Activated CD8-positive, alpha-beta memory T cell treated with anti-CD3 and anti-CD28 coated beads, Interleukin-2, amount 50 U/mL, for 48 hours (primary cell): ENCODE measurements around the gene TAS2R60.
"Not testable (repeated sequence)": the region's sequence is repeated elsewhere in the genome, so short reads cannot be mapped to it uniquely, and the experiment has no call there.

ENCODE experiments used
- DNase-seq: peaks from one replicate; pipeline ENCODE4 v3.0.0-alpha.2; 2020

TAS2R60 gene, protein sequence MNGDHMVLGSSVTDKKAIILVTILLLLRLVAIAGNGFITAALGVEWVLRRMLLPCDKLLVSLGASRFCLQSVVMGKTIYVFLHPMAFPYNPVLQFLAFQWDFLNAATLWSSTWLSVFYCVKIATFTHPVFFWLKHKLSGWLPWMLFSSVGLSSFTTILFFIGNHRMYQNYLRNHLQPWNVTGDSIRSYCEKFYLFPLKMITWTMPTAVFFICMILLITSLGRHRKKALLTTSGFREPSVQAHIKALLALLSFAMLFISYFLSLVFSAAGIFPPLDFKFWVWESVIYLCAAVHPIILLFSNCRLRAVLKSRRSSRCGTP

DNA sequence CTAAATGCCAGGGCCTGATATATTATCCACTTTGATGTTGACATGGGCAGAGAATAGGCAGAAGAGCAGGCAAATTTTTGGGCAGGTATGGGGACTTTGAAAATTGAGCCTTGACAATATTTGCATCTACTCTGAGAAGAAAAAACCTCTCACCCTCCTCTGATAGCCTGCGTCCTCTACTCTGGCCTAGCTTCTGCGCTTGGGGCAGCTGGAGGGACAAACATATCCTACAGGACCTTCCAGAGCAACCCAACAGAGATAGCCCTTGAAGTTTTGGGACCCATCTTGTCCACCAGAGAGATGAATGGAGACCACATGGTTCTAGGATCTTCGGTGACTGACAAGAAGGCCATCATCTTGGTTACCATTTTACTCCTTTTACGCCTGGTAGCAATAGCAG, at the start of gene TAS2R60:
TAS2R60 (plus strand) TSS at position 301 of the 400 bp plus-strand sequence; CDS start at position 301, 0 bp downstream.
- no peak for DNase-seq

DNA sequence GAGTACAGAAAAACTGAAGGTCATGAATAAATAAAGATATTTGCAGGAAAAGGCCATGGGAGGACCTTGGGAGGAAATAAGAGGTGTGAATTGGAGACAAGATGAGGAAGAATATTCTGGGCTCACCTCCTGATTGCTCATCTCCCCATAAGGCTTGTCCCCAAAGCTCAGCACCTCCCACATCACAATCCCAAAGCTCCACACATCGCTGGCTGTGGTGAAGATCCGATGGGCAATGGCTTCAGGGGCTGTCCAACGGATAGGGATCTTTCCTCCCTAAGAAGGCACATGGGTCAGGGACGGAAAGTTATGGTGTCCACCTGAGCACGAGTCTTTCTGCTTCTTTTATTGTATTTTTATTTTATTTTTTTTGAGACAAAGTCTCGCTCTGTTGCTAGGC, 49.2 kb upstream of the TAS2R60 start:
- DNase-seq = no peak

DNA sequence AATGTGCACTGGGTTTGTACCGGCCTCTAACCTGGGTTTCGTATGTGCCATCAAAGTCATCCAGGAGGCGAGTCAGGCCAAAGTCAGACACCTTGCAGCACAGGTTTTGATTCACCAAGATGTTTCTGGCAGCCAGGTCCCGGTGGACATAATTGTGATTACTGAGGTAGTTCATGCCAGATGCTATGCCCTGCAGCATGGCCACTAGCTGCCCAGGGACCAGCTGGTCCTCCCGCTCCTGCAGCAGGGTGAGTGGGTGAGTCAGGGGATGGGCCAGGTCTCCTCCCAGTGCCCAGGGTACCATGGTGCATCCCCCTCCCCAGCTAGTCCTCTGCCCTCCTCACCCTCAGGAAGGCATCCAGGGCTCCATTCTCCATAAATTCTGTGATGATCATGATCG, 48.5 kb upstream of the TAS2R60 start:
- no peak for DNase-seq

DNA sequence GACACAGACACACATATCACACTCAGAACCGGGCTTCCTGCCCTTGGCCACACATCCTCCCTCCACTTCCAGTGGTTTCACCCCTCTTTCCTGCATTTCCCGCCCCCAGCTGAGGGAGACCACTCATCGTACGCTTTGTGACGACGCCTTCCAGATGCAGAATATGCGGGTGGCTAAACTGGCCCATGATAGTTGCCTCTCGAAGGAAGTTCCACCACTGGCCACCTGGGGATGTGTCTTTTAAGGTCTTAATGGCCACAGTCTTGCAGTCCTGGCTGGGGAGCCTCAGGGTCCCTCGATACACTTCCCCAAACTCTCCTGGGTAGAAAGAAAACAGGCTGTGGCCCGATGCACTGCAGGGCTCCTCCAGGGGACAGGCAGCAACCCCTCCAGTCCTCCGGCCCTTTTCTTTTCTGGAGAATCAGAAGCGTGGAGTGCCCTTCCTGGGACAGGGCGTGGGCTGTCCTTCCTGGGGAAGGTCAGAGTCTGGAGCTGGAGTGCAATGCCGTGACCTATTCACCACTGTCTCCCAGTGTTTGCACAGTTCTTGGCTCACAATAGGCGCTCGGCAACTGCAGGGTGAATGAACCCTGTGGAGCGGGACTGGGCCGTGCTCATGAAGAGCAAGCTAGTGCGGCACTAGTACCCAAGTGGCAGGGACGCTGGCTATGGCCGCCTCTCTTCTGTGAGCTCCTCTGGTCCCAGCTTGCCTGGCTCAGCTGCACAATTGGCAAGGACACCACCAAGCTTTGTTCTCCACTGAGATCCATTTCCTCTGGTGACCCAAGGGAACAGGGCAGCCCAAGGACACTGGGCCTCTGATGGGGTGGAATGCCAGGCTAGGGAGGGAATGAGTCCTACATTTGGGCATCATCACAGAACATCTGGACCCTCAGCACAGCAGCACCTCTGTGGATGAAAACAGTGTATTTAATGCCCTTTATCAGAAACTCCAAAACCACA, 47.8 kb upstream of the TAS2R60 start:
- no peak for DNase-seq

DNA sequence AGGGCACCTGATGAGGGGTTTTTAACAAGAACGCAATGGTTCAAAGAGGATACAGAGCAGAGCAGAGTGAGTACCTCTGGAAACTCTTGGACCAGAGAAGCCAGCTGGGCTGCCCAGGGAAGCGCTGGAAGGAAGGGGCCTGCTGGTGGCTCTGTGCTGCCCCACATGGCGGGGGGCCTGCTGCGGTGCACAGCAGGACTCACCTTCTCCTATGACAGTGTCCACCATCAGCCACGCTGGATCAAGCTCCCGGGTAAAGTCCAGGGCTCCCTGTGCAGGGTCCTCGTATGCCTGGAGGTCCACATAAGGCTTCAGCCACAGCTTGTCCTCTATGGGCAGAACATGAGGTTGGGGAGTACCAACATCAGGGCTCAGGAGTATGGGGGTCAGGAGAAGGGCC, 47.1 kb upstream of the TAS2R60 start:
- no peak for DNase-seq

DNA sequence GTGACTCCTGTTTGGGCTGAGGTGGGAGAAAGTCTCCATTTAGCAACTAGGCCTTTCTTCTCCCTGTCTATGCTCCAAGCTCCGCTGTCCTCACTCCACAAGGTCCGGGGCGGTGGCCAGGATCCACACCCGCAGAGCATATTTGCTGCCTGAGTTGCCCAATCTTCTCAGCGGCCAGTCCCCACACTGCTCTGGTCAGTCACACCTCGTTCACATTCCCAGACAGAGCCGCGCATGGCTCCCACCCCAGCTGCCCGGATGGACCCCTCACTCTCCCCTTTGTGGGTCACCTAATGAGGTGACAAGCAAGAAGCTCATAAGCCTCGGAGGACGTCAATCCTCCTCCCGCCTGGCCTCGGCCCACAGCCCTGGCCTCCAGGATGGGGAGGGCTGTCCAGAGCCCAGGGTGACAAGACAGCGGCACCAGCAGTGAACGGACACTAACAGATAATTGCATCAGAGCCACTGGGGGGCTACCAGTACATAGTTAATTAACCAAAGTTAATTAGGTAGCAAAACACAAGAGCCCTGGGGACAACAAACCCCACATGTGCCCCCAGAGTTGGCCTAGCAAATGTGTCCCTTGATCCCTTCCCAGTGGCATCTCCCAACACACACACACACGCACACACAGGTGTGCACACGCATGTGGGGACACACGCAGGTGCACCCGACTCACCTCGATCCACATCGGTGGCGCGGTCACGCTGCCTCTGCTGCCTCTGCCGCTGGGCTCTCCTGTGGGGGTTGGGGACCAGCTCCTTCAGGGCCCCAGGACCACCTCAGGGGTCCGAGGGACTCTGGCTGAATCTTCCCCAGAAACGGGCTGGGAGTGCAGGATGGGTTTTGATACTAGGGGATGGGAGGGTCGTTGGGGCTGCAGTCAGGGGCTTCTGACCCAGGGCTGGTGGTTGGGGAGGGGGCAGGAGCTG, 46.4 kb upstream of the TAS2R60 start:
- DNase-seq = no peak

DNA sequence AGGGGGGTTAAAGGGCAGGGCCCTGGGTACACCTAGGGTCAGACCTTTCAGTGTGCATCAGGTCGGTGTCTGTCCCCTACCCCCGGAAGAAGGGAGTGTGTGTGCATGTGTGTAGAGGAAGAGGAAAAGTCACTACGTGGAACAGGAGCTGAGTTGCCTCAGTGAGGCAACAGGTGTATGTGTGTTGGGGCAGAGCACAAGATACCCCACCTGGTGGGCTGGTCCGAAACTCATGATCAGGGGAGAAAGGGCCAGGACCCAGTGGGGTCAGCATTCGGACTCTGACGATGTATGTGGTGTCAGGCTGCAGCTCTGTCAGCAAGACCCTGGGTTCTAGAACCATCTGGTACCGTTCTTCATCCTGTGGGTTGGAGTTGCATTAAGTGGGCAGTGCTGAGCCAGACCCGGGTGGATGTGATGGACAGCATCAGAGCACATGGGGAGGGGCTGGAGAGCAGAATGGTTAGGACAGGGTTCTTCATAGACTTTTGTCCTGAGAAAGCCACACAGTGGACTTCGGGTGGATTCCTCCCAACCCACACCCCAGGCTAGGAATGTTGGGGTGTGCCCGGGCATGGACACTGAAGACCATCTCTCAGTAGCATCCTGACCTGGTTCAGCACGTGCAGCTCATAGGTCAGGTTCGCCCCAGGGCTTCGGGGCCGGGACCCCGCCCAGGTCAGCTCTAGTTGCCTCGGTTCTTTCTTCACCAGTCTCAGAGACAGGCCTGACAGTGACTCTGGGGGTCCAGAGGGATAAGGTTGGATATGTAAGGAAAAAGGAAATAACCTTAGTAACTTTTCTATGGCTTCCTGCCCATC, 45.3 kb upstream of the TAS2R60 start:
- no peak for DNase-seq

DNA sequence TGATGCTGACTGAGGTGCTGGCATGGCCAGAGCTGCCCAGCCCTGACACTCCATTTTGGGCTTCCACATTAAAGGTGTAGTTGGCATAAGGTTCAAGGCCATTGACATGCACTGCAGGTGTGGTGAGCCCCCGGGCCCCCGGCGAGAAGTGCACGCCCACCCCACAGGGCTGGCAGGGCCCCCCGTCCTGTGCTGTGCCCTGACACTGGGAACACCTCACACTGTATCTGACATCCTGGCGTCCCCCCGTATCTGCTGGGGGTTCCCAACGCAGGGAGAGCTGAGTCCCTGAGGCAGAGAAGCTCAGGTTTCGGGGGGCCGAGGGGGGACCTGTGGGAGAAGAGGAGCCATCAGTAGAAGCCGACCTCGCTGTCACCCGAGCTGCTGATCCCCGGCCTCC, 44.6 kb upstream of the TAS2R60 start:
- DNase-seq = no peak

DNA sequence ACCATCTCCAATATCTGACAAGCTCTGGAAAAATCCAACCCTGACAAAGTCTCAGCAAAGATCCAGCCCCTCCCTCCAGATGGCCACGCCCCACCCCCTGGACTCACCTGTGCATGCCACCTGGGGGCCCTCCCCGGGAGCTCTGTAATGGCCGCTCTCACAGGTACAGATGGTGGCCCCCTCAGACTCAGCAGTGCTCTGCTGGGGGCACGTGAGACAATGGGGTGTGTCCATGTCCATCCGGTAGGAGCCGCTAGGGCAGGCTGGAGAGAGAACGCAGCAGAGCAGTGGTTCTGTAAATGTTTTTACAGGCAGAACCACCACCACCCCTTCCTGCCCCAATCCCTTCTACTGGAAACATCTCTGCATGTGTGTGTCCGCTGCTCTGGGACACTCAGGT, 44.1 kb upstream of the TAS2R60 start:
- no peak for DNase-seq

DNA sequence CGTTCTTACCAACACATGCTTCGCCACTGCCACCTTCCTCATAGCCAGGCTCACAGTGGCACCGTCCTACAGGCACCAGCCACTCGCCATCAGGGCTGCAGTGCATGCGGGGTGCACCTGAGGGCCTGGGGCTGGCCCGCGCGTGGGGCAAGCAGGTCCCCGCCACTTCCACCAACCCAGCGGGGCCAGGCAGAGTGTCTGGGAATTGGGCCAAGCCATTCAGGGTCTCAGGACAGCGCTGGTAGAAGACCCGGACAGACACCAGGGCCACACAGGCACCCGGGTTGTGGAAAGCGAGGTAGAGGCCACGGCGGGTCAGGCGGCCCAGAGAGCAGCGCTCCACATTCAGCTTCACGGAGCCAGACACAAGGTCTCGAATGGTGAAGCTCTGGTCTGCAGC, 43.6 kb upstream of the TAS2R60 start:
- DNase-seq = no peak

DNA sequence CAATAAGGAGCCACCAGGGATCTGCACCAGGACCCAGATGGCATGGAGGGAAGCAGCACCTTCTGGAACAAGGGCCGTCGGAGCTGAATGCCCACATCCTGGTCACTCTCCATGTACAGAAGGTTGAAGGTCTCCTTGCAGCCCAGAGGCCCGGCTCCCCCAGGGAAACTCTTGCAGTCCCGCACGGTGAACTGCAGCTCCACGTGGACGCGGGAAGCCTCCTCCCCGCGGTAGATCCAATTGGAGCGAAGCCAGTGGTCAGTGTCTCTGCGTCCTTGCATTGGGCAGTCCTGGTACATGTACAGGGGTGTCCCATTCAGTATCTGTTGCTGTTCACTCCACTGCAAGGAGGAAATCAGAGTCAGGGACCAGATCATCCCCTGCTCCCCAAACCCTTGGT, 42.0 kb upstream of the TAS2R60 start:
- DNase-seq = no peak

DNA sequence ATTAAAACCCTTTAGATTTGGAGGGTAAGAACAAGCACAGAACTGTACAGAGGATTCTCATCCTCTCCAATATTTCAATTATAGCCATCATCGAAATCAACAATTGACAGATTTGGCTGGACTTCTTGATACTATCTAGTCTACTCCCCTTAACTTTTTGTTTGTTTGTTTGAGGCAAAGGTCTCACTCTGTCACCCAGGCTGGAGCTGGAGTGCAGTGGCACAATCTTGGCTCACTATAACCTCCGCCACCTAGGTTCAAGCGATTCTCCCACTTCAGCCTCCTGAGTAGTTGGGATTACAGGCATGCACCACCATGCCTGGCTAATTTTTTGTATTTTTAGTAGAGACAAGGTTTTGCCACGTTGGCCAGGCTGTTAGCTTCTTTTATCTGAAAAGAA, 41.0 kb upstream of the TAS2R60 start:
- DNase-seq = not testable (repeated sequence)

DNA sequence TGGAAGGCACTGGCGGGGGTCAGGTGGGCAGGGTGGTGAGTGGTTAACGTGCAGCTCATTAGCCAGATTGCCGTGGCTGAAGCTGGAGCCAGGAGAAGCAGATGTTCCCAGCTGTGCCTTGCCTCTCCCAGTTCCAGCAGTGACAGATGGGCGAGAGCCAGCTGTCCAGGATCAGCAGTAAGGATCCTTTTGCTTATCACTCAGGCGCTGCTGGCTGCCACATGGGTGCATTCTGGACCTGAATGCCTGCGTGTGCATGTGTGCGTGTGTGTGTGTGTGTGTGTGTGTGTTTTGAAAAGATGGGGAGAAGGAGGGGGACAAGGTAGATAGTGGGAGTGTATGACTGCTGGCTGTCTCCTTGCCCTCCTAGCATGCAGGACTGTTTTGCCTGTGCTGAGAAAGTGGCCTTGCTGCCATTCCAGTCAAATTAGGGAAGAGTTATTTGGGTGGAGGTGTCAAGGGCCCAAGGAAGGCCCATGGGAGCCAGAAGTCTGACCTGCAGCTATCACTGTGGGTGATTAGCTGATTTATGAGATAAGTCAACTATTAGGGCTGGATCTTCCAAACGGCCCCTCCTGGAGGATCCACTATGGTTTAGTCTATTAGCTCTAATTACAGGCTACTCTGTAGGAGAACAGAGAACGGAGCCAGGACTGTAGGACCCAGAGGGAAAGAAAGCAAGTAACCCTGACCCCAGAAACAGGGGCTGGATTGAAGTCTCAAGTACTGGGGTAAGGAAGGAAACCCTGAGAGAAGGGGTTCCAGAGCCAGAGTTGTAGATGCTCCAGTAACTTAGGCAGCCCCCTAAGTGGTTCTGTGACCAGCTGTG, 37.9 kb upstream of the TAS2R60 start:
- DNase-seq = no peak

DNA sequence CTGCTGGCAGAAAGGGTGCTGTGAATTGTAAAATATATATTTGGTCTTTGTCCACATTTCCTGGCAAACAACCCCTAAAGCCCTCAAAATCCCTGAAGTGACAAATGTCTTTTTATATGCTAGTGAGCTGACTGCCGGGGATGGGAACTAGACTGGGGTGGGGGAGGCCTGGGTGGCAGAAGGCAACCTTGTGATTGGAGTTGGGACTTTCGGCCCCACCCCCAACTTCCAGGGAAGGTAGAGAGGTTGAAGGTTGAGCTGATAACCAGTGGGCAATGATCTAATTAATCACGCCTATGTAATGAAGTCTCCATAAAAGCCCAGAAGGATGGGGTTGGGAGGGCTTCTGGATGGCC, 37.3 kb upstream of the TAS2R60 start:
- DNase-seq = no peak

DNA sequence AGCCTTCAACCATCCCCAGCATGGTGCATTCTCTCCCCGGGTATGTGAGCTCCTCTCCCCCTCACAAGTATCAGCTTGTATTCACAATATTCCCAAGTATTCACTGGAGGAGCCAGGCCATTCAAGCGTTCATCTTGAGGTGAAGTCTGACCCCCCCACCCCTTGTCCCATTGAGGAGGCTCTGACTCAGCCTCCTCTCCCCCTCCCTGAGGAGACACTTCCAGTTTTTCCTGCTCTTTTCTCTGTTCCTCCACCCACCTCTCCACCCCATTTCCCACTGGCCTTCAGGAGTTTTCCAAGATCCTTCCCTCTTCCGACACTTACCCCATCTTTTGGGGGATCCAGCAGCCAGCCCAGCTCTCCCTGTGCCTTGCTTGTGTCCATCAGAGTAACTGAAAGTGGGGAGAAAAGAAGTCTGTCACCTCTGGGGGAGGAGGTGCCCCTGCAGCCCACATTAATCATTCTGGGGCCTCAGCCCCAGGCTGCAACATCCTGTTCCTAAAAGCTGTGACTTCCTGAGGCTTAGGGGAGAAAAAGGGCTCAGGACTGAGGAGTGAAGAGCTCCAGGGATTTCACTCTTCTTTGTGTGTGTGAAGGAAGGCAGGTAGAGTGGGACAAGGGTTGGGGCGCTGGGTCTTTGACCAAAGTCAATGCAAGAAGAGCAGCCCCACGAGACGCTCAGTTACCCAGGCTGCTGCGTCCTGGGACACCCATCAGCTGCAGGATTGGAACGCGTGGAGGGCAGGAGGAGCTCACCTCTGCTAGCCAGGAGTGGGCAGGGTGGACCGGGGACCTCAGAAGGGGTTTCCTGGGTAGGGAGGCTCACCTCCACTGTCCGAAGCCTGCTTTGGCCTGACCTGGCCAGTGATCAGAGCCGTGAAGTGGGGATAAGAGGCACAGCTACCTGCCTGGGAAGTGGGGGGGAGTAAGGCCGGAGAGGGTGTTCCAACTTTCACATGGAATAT, 35.7 kb upstream of the TAS2R60 start:
- DNase-seq = no peak

DNA sequence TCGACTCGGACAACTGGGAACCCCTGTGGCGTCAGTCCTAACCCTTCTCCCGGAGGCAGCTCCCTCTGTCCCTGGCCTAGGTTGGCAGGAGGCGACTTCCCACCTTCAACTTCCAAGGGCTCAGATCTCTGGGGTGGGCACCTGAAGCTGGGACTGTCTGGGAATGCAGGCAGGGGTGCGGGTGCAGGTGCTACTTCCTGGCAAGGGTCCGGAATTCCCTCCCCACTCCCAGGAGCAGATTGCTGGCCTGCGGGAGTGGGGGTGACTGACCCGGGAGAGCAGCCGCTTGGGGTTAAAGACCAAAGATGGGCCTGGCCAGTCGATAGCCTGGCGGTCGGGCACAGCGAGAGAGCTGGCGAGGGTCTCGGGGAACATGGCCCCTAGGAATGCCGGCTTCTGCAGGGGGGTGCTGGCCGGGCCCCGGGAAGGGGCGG, 35.0 kb upstream of the TAS2R60 start:
- DNase-seq = no peak

DNA sequence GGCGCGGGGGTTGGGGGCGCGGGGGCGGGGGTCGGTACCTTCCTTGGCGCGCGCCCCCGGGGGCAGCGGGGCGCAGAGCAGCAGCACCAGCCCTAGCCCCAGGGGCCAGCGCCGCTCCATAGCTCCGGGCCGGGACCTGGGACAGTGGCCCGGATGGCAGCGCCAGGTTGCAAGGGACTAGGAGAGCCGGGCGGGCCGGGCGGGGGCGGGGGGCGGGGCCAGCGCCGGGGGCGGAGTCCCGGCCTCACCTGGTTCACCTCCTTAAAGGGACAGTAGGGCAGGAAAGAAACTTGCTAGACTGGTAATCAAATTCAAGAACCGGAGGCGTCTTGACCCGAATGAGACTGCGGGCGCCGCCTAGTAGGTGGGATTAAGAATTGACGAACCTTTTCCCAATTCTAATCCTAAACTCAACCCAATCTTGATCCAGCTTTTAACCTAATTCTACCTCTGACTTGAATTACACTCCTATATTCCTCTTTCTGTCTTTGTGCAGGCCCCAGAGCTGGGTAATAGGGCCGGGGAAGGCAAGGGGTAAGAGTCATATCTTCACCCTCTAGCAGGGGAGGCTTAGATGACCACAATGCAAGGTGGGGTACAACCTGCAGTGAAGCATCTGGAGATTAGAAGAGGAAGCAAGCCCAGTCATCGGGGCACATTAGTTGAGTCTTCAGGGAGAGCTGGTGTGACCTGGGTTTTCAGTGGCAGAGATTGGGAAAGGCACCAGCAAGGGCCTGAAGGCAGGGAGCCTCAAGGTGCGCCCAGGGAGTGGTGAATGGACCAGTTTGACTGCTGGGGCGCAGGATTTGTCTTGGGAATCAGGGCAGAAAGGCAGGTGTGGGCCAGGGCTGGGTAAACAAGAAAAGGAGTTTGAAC, 34.3 kb upstream of the TAS2R60 start, which contains the start of gene EPHA1:
EPHA1 (minus strand) TSS at position 171 of the 876 bp plus-strand sequence; CDS start at position 120, 51 bp downstream.
- no peak for DNase-seq

DNA sequence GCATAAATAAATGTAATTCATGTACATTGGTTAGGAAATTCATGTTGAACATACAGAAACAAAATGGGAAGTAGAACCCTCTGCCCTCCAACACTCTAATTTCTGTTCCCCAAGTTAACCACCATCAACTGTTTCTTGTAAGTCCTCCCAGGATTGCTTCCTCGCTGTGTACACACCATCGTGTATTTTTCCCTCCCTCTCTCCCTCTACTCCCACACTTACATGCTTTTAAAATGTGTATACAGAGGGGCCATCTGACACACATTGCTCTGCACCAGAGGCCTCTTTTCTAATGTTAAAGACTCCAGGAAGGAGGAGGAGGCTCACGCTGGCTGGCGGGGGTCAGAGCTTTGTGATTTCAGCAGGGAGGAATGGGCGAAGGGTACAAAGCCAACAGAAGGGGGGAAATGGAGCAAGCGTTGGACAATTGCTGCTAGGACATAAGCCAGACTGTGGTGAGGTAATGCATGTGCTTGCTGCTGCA, 32.7 kb upstream of the TAS2R60 start:
- no peak for DNase-seq
